Spleen (tissue), 11 donors: ENCODE measurements around the gene SNU13. TPM values are rescaled to one million over a fixed set of nuclear protein-coding genes. Genes with fewer than 3 reads are reported as not detected.
A peak's percentile ranks its signal among the peaks of the same experiment; 100 is the strongest.
"Not testable (repeated sequence)": the region's sequence is repeated elsewhere in the genome, so short reads cannot be mapped to it uniquely, and the experiment has no call there.

Experiments
- DNase-seq: peaks from one replicate; pipeline ENCODE4 v3.0.0-alpha.2; 2020
- H3K27ac ChIP-seq, 8 donors: fragments of 200-600 bp; sonication (generic) in 7 of 8; 1 replicate in 4 of 8; 2 replicates in 4 of 8; pipeline versions ENCODE4 v1.5.0 to v1.8.0; 2016 to 2021; ENCODE audit warnings: inconsistent platforms in 4 of 8, mild to moderate bottlenecking in 4 of 8, moderate library complexity in 1 of 8
- H3K27me3 ChIP-seq, 7 donors: fragments of 200-600 bp; sonication (generic) in 6 of 7; replicated peaks in 1 of 7; 1 replicate in 4 of 7; 2 replicates in 3 of 7; pipeline versions ENCODE4 v1.5.0 to v1.8.0; 2016 to 2021; ENCODE audit warnings: inconsistent platforms in 3 of 7, mild to moderate bottlenecking in 1 of 7
- H3K36me3 ChIP-seq, 6 donors: fragments of 200-600 bp; sonication (generic) in 5 of 6; 1 replicate in 4 of 6; 2 replicates in 2 of 6; pipeline versions ENCODE4 v1.5.0 to v1.8.0; 2016 to 2021; ENCODE audit warnings: inconsistent platforms in 2 of 6
- H3K4me1 ChIP-seq, 6 donors: fragments of 200-600 bp; sonication (generic) in 5 of 6; 1 replicate in 3 of 6; 2 replicates in 3 of 6; pipeline versions ENCODE4 v1.5.0 to v1.8.0; 2016 to 2021; ENCODE audit warnings: inconsistent platforms in 3 of 6
- H3K4me3 ChIP-seq, 8 donors: fragments of 200-600 bp; sonication (generic) in 7 of 8; 1 replicate in 4 of 8; 2 replicates in 4 of 8; pipeline versions ENCODE4 v1.5.0 to v1.8.0; 2016 to 2021; ENCODE audit warnings: inconsistent platforms in 4 of 8, mild to moderate bottlenecking in 4 of 8, moderate library complexity in 2 of 8
- H3K9me3 ChIP-seq, 8 donors: fragments of 200-600 bp; sonication (generic) in 7 of 8; 1 replicate in 4 of 8; 2 replicates in 4 of 8; pipeline versions ENCODE4 v1.5.0 to v1.8.0; 2016 to 2021; ENCODE audit warnings: inconsistent platforms in 4 of 8
- POLR2A ChIP-seq, 3 donors: fragments of 450-650 bp; IDR thresholded peaks; one replicate each; pipeline ENCODE4 v1.5.1; 2017; ENCODE audit warnings: antibody characterized with exemption in 3 of 3, mild to moderate bottlenecking in 1 of 3
- POLR2AphosphoS5 ChIP-seq, 3 donors: sonication (generic); formaldehyde crosslinking; IDR thresholded peaks; one replicate each; pipeline ENCODE4 v1.5.1; 2017; ENCODE audit warnings: antibody characterized with exemption in 3 of 3
- WGBS, 5 donors: extraction: QIAGEN DNeasy Blood & Tissue Kit in 3 of 5; methylation state at CpG; one replicate each; pipeline versions ENCODE4 v1.1.5 to v1.1.7; 2013 to 2018; 5-methylcytosine and 5-hydroxymethylcytosine counted together
- intact Hi-C: fragments of 100-400 bp; cut with DNase I; formaldehyde crosslinking; loops from one replicate; pipeline ENCODE4 v1.15.0; 2023; ENCODE audit warnings: low total_unique reads
- polyA plus RNA-seq, 3 donors: library from polyadenylated mRNA; stranded (reverse); fragments of 200-250 nt; gene quantifications; one replicate each; pipeline ENCODE4 v1.2.1, GENCODE V29; 2013
- total RNA-seq, 7 donors: library from RNA; depleted of rRNA in 3 of 7; stranded (reverse); fragments of >200 nt in 3 of 7; fragmentation: NEBNext Ultra II Directional in 4 of 7; extraction: Animal tissue kit (Norgen Biotek cat#: 25700) in 4 of 7; gene quantifications; one replicate each; pipeline versions ENCODE4 v1.1.0 to v1.2.1, GENCODE V29; 2016 to 2021
- TF ChIP-seq, protein P1 (sequence below), 11 experiments: fragments of 200-600 bp in 7 of 11; fragments of 450-650 bp in 4 of 11; sonication (generic) in 4 of 11; IDR thresholded peaks in 8 of 11; conservative IDR thresholded peaks in 3 of 11; 1 replicate in 7 of 11; 2 replicates in 4 of 11; pipeline versions ENCODE4 v1.4.0 to v1.8.0; 2016 to 2021; ENCODE audit warnings: antibody characterized with exemption in 11 of 11, inconsistent platforms in 4 of 11, mild to moderate bottlenecking in 1 of 11
- donor health status: healthy with polysubstance abuse.
- donor health status: DM: no; HTN: no; CAD: no; lungs with moderate emphysema.
- donor health status: DM: no; HTN: no; CAD: no.
- donor health status: Bipolar disorder and iron deficiency.
- donor health status: healthy.
- donor health status: DM: no; HTN: no; CAD: no.
- donor health status: DM: yes; HTN: yes; CAD: no.

The SNU13 gene
- total and polyA plus RNA-seq, 10 donors = 89.0 to 165 (median 111) TPM

DNA sequence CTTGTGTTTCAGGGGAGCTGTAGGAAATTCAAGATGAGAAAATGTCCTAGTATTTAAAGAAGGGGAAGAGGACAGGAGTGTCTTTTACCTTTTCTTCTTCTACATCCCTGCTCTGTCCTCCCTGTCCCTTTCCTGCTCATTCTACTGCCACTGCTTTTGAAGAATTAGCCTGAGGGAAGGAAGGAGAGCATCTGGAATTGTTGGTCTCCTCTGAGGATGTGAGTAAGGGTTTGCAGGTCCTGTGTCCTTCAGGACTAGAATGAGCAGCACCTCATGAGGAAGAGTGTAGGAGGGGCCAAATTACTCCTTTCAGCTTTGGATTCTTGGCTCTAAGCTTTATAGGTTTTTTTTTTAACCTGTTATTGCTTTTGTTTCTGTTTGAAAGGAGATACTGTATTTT is 24.2 kb downstream of the SNU13 start:
- H3K36me3 ChIP-seq = peaks cover 0 to 61% (median 58%) of the 10 kb centered on the region in 6 donors

GRCh38 chr22:41663594-41663993 is 25.1 kb downstream of the SNU13 start:
- intact Hi-C loops, H3K27ac ChIP-seq, H3K27me3 ChIP-seq, H3K9me3 ChIP-seq, H3K4me3 ChIP-seq: not testable (repeated sequence)
- Histone ChIP-seq H3K36me3 (peaks cover 0 to 70% (median 67%) of the 10 kb centered on the region in 6 donors), H3K4me1 (peaks cover 4 to 21% (median 17%) of the 10 kb centered on the region in 6 donors)
- DNase-seq = peak; percentile 29
- peak in 1 of 3 donors; percentile 43 for TF ChIP-seq POLR2AphosphoS5 (IDR thresholded peaks at IDR 0.05)
- WGBS, 5 donors = 83 to 93% (median 89%) methylated on average over 9 of the region's 9 CpGs

More for the DNA sequence above, 24.2 kb downstream of the SNU13 start:
- H3K27ac ChIP-seq = peak overlapping the region in 1 of 8 donors; percentile 9
- H3K4me1 ChIP-seq = peaks cover 4 to 21% (median 17%) of the 10 kb centered on the region in 6 donors
- intact Hi-C loops = no loop called here
- no peak overlapping the region for H3K4me3 ChIP-seq
- H3K27me3 ChIP-seq = no peaks in the 10 kb centered on the region
- TF ChIP-seq, protein P1, sequence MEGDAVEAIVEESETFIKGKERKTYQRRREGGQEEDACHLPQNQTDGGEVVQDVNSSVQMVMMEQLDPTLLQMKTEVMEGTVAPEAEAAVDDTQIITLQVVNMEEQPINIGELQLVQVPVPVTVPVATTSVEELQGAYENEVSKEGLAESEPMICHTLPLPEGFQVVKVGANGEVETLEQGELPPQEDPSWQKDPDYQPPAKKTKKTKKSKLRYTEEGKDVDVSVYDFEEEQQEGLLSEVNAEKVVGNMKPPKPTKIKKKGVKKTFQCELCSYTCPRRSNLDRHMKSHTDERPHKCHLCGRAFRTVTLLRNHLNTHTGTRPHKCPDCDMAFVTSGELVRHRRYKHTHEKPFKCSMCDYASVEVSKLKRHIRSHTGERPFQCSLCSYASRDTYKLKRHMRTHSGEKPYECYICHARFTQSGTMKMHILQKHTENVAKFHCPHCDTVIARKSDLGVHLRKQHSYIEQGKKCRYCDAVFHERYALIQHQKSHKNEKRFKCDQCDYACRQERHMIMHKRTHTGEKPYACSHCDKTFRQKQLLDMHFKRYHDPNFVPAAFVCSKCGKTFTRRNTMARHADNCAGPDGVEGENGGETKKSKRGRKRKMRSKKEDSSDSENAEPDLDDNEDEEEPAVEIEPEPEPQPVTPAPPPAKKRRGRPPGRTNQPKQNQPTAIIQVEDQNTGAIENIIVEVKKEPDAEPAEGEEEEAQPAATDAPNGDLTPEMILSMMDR (IDR thresholded peaks at IDR 0.05 in 8 of 11, conservative IDR thresholded peaks at IDR 0.05 in 3 of 11) = no peak
- no peak for TF ChIP-seq POLR2A (IDR thresholded peaks at IDR 0.05)
- no peak for TF ChIP-seq POLR2AphosphoS5 (IDR thresholded peaks at IDR 0.05)
- H3K9me3 ChIP-seq = no peaks in the 10 kb centered on the region
- DNase-seq = no peak

DNA sequence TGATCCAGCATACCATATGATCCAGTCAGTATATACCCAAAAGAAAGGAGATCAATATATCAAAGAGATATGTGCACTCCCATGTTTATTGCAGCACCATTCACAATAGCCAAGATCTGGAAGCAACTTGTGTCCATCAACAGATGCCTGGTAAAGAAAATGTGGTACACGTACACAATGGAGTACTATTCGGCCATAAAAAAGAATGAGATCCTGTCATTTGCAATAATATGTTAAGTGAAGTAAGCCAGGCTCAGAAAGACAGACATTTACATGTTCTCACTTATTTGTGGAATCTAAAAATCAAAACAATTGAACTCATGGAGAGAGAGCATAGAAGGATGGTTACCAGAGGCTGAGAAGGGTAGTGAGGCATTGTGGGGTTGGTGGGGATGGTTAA is 27.0 kb downstream of the SNU13 start:
- intact Hi-C loops = no loop called here
- H3K4me1 ChIP-seq = peaks cover 3 to 7% (median 5%) of the 10 kb centered on the region in 6 donors
- no peak overlapping the region for H3K27ac ChIP-seq
- no peak for DNase-seq
- H3K27me3 ChIP-seq = no peaks in the 10 kb centered on the region
- peaks cover 8 to 89% (median 85%) of the 10 kb centered on the region in 6 donors for H3K36me3 ChIP-seq
- TF ChIP-seq POLR2A (IDR thresholded peaks at IDR 0.05) (no peak), POLR2AphosphoS5 (IDR thresholded peaks at IDR 0.05) (no peak)
- TF ChIP-seq, protein P1 (IDR thresholded peaks at IDR 0.05 in 8 of 11, conservative IDR thresholded peaks at IDR 0.05 in 3 of 11) = no peak
- no peaks in the 10 kb centered on the region for H3K9me3 ChIP-seq
- H3K4me3 ChIP-seq = no peak overlapping the region
- 96 to 98% (median 96%) methylated on average over 2 of the region's 2 CpGs for WGBS, 5 donors

DNA sequence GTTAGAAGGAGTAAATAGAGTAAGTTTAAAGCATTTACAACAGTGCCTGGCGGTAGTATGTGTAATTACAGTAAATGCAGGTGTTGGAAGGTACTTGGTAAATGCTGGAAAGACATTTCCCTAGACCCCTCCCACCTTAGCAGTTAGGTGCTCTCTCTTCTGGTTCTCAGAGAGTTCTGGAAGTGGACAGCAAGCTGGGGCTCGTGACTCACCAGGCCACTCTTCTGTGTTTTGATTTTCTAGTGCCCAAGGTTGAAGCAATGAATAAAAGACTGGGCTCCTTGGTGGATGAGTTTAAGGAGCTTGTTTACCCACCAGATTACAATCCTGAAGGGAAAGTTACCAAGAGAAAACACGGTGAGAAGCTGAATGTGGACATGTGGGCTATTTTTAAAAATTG is 27.6 kb downstream of the SNU13 start:
- H3K4me3 ChIP-seq = no peak overlapping the region
- no peaks in the 10 kb centered on the region for H3K27me3 ChIP-seq
- DNase-seq = no peak
- TF ChIP-seq POLR2AphosphoS5 (IDR thresholded peaks at IDR 0.05) = no peak
- TF ChIP-seq POLR2A (IDR thresholded peaks at IDR 0.05) = no peak
- TF ChIP-seq, protein P1 (IDR thresholded peaks at IDR 0.05 in 8 of 11, conservative IDR thresholded peaks at IDR 0.05 in 3 of 11) = no peak
- H3K27ac ChIP-seq = no peak overlapping the region
- H3K4me1 ChIP-seq = peaks cover 0 to under 1% (median 0%) of the 10 kb centered on the region in 6 donors
- 95 to 99% (median 96%) methylated on average over 3 of the region's 3 CpGs for WGBS, 5 donors
- no peaks in the 10 kb centered on the region for H3K9me3 ChIP-seq
- H3K36me3 ChIP-seq = peaks cover 8 to 96% (median 92%) of the 10 kb centered on the region in 6 donors
- intact Hi-C loops = no loop called here

- no peak for DNase-seq
- Histone ChIP-seq H3K27me3 (no peaks in the 10 kb centered on the region), H3K36me3 (peaks cover 14 to 100% (median 98%) of the 10 kb centered on the region in 6 donors), H3K4me3 (no peak overlapping the region), H3K4me1 (no peaks in the 10 kb centered on the region), H3K27ac (no peak overlapping the region), H3K9me3 (no peaks in the 10 kb centered on the region)
- intact Hi-C loops = no loop called here
- TF ChIP-seq, protein P1 (IDR thresholded peaks at IDR 0.05 in 8 of 11, conservative IDR thresholded peaks at IDR 0.05 in 3 of 11) = no peak
- TF ChIP-seq POLR2A (IDR thresholded peaks at IDR 0.05) = no peak
- no peak for TF ChIP-seq POLR2AphosphoS5 (IDR thresholded peaks at IDR 0.05)
- WGBS, 5 donors = 85 to 96% (median 89%) methylated on average over 3 of the region's 3 CpGs
Measured at GRCh38 chr22:41660416-41660815, 28.3 kb downstream of the SNU13 start.
